ENCODE measurements around the gene CDK1.
A peak's percentile ranks its signal among the peaks of the same experiment; 100 is the strongest.

CDK1 gene

DNA sequence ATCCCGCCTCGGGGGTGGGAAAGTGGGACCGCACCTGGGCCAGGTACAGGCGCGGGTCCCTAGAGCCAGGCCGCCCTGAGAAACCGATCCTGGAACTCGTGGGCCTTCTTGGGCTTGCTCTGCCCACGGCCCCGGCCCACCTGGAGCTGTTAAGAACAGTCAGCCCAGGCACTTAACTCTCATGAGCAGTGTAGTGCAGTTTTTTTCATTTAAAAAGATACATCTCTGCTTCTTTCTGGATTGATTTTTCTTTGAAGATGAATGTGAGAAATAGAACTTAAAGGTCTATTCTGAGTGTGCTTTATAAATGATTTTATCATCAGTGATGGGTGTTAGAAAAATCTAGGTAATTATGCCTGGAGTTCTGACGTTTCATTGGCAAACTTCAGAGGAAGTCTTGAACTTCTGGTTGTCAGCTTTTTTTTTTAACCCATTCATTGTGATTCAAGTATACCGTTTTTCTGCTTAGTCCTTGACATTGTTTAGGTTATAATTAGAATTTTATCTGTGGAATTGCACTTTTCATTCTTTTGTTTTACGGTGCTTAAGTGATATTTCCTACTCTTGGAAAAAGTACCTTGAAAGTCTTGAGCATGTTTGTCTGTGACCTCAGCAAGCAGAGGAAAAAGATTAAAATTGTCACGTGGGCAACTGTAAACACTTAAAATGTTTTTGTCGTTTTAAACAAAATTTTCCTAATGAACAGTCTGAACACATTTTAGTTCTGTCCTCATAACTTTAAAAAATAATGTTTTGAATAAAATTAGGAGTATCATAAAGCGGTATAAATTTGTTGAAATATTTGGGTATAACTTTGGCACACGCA lies 906 bp downstream of the CDK1 start:
- DNase-seq, result no peak

DNA sequence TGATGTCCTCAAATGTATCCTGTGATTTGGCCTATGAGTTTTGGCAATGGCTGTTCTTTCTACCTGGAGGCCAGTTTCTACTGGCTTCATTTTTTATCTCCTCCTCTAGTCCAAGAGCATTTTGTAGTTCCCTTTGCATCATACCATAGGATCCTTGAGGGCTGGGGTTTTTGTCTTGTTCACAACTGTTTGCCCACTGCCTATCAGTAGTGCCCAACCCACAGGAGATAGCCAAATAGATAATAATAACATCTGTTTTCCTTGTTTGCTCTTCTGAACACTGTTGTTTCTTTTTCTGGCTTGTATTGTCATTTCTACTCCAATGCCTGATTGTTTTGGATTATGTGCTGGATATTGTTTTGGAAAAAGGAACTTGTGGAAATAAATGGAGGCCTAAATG lies 3.4 kb downstream of the CDK1 start:
- DNase-seq, result no peak

DNA sequence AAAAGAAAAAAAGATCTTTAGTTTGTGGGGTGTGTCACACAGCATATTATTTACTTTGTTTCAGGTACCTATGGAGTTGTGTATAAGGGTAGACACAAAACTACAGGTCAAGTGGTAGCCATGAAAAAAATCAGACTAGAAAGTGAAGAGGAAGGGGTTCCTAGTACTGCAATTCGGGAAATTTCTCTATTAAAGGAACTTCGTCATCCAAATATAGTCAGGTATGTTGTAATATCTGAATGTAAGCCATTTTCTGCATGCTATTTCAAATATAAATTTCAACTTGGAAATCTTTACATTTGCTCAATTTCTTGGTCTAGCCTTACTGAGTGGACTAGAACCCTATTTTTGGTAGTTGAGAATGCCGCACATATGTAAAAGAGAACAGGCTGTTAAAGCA lies 6.4 kb downstream of the CDK1 start:
- no peak for DNase-seq

DNA sequence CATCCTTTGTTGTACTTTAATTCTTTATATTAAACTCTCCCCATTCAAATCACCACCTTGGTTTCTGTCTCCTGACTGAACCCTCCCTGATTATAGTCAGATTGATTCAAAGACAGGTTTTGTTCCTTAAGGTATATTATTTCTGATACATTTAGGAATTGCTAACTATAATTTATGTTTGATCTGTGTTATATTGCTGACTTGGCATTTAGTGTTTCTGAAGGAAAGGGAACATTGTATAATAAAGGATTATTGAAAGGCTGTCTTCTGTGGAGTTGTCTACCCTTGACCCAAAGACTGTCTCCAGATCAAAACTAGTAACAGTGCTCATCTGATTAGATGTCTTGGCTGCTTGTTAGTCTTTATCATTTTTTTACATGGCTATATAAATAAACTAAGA lies 10.3 kb downstream of the CDK1 start:
- no peak for DNase-seq

DNA sequence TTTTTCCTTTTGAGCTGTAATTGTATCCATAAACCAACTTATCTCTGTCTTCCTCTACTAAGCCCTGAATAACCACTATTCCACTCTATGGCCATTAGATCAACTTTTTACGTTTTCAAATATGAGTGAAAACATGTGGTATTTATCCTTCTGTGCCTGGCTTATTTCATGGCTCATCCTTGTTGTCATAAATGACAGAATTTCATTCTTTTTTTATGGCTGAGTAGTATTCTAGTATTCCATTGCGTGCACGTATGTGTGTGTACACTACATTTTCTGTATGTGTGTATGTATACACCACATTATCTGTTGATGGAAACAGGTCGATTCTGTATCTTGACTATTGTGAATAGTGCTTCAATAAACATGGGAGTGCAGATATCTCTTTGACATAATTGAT lies 11.1 kb downstream of the CDK1 start:
- DNase-seq, result no peak

DNA sequence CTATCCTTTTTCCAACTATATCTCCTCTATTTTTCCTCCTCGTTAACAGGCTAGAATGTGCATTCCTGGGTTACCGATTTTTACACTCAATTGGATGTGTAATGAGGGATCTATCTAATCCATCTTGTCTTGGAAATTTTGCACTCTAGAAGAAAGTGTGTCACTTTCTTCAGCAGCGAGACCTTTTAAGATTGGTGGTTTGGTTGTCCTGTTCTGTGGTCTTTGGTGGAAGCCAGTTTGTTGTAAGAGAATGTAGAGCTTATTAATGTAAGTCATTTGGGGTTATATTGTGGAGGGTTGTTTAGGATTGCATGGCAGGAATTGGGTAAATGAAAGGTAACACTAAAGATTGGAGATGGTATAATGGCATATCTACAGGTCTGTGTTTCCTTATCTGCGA lies 16.7 kb downstream of the CDK1 start:
- no peak for DNase-seq

DNA sequence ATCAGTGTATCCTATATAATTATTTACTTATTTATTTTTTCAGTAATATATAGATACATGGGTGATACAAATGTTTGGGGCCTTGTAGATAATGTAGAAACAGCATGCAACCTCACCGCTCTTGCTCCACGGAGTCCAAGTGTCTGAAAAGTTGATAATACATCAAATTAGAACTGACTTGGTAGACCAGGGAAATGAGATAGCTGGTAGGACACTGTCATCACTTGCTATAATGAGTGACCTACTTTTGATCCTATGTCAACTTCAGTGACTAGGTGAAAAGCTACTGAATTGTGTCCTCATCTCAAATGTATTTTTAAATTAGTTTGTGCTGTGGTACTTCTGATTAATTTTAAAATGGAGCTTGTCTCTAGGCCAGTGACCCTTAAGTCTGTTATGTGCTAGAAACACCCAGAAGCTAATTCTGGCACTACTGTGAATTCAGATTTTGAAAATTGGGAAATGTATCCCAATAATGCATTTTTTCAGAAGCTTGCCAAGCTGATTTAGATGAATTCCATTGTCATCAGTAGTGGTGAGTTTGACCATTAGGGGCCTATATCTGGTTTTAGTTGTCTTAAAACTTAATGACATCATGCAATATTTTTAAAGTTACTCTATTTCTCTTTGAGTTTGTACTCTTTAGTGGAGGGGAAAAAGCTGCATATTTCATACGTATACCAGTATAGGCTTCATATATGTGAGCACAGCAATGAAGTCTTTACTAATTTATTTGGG lies 17.4 kb downstream of the CDK1 start:
- no peak for DNase-seq

DNA sequence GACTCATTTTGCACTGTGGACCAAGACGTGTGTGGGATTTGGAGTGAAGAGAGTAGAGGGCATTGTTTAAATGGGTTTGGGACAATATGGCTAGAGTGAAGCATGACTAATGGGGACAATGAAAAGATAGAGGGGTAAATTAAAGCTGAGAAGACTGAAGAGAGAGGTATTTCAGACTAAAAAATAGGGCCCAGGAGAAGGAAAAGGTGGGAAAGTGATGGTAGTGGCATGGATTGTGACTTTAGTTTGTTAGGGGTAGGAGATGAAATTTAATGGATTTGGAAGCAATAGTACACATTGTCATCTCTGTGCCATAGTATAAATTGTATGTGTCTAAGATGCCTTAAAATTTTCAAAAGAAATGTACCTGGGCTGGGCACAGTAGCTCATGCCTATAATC lies 18.2 kb downstream of the CDK1 start:
- DNase-seq, result no peak

DNA sequence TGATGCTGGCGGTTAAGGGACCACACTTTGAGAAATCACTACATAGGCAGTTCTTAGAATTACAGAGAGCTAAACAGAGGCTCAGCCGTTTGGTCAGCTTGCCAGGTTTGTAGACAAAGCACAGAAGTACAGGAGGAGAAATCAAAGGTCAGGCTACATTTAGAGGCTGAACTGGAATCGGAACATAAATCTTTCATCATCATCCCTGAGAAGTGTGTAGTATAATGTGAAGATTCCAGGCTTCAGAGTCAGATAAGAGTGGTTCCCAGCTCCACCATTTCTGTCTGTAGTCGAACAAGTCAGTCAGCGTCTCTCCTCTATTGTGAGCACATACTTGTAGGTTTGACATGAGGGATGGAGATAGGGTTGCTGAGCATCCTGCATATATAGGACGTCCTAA lies 18.9 kb downstream of the CDK1 start:
- no peak for DNase-seq

DNA sequence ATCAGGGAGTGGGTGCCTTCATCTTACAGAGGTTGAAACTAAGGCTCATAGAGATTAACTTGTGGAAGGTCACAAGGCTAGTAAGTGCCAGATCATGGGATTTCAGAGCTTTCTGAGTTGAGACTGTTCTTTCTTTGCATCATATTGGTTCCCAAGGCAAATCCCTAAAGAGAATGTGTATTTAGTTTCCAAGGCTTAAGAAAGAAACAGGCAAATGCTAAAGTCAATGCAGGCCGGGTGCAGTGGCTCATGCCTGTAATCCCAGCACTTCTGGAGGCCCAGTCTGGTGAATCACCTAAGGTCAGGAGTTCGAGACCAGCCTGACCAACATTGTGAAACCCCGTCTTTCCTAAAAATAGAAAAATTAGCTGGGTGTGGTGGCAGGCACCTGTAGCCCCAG lies 19.8 kb downstream of the CDK1 start:
- DNase-seq, result no peak

DNA sequence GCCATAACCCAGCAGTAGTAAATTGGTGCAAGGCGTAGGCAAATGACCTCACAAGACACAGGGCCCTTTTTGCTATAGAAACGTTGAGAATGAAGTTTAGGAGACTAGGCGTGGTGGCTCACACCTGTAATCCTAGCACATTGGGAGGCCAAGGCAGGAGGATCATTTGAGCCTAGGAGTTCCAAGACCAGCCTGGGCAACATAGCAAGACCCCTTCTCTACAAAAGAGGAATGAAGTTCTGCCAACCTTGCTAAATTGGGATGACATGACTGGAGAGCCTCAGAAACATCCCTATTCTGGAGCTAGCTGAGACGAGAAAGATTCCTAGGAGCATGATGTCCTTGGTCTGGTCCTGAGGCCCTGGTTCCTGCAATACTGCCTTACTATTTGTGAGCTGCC lies 20.6 kb downstream of the CDK1 start:
- DNase-seq, result no peak

DNA sequence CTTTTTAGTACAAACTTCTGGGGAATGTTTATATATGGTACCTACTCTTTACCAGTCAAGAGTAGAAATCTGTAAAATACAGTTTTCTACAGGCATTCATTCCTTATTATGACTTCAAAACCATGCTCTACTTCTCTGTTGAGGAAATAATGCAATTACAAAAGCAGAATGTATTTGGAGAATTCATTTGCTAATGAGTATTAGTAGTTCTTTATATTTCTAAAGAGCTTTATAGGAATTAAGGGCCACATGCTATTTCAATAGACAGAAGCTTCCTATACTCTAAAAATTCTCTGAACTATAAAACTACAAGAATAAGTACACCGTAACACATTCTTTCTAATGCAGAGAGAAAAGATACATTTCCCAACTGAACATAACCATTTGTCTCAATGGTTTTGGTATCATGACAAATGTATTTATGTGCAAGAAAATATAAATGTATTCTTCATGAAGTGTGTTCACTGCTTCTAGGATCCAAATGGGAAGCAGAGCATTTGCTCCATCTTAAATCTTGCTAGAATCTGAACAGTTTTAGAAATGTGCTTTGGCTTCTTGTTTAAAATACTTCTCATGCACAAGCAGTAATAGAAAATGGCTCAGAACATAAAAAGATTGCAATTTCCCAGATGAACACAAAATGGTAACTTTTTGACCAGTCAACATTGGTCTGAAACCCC lies 21.8 kb downstream of the CDK1 start:
- DNase-seq, result no peak

DNA sequence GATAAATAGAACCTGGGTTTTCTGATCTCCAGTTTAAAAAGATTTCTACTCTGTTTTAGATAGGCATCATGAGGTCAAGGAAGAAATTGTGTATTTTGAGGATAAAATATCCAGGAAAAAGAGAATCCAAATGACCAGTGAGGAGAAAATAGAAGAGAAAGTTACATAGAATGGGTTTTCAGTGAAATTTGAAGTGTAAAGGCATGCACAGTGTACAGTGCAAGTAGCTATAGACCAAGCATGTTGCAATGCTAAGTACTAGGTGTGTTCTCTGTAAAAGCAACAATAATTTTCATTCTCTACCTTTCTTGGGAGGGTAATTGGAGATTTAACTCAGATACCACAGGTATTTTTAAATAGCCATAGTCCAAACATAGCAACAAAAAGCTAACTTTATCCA lies 22.6 kb downstream of the CDK1 start:
- DNase-seq, result no peak

DNA sequence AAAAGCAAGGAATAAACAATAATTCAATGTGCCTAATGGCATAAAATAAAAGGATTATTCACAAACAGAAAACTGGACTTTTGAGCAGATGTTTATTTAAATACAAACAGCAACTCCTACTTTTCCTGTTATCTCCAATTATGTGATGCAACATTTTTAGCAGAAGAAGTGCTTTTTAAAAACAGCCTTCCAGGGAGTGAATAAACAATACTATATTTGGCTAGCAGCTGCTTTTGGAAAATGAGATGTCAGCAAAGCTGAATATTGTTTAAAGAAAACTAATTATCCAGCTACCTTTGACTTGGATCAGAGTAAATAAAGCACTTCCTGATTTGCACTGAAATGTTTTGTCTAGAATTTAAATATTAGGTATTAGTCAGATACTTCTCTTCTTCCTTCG lies 23.2 kb downstream of the CDK1 start:
- peak; percentile 61 for DNase-seq

DNA sequence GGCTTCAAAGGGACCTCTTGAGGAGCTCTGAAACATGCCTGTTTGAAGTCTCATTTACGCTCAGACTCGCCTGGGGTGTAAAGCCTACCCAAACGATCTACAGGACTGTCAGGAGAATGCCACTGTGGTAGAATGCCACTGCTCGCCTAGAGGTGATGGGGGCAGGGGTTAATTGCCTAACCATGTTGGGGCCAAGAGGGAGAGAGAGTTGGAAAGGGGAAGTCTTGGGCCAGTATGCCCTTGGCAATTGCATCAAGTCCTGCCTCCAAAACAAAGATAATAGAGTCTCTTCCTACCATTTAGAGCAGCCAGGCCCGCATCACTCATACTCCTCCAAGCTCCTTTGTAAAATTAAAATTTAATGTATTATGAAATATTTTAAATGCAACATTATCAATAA lies 25.2 kb downstream of the CDK1 start:
- no peak for DNase-seq

DNA sequence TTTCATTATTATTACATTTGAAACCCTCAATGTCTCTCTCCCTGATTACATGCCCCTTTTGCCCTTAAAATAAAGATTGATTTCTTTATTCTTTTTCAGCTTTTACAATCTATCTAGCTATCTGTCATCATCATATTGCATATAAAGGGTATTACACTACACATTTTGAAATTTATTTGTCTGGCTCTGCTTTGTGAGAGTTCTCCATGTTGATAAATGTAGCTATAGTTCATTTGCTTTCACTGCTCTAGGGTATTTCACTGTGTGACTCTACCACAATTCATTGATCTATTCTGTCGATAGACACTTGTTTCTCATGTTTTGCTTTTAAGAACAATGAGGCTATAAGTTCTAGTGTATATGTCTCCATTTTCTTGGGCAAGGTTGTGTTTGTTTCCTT lies 25.6 kb downstream of the CDK1 start:
- no peak for DNase-seq

DNA sequence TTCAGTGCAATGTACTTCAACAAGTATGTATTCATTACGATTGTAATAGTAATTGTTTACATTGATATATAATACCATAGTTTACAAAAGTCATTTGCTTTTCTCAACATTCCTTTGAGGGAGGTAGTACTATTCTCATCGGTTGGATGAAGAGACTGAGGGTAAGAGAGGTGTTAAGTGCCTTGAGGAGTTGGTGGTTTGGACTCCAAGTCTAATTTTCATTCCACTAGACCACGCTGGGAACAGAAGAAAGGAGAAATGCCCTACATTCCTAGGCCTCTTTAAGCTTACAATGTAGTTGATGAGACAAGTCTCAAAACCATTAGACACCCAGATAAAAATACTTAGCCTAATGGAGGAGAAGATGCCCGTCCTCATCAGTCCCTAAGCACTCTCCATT lies 28.6 kb downstream of the CDK1 start:
- DNase-seq, result no peak

DNA sequence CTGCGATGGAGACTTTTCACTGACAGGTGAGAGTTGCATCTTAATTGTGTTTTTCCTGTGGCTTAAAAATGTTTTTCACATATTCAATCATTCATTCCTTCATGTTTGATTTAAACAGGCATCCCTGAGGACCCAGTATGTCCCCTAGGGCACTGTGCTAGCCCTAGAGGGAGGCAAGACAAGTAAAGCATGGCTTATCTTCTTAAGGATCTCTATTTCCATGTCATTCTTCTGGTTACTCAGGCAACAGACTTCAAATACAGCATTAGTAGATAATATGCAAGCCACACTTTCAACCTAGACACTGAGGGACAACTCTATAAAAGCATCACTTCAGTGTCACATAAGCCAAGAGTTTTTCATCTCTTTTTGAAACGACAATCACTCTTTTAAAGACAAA lies 29.2 kb downstream of the CDK1 start:
- no peak for DNase-seq

DNA sequence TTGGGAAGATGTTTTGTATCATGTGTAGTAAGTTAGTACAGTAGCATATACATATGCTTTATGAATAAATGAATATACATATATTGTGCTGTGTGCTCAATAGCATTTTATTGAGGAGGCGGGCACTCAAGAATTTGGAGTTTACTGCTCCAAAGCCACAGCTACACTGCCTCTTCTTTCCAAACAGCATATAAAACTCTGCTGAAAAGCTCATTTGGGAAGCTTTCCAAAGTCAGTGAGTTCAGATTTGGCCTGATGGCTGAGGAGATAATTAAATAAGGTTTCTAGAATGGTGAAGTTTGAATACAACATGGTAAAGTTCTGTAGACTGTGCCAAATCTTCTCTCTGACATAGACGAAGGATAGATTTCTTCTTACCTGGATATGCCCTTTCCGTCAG lies 29.8 kb downstream of the CDK1 start:
- no peak for DNase-seq

DNA sequence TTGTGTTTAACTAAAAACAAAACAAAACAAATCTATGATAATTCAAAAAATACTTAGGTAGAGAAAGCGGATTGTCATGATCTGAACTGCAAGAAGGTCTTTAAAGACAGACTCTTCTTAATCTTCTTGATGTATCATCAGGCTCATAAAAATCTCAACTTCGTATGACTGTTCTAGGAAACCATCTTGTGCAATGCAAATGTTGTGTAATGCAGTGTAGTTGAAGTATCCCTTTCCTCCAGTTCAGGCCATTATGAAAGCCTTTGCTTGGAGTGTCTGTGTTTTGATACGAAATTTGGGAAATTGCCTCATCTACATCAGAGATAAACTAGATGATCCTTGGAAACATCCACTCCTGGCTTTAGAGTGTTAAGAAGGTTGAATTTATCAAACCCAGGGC lies 30.9 kb downstream of the CDK1 start:
- DNase-seq, result no peak

DNA sequence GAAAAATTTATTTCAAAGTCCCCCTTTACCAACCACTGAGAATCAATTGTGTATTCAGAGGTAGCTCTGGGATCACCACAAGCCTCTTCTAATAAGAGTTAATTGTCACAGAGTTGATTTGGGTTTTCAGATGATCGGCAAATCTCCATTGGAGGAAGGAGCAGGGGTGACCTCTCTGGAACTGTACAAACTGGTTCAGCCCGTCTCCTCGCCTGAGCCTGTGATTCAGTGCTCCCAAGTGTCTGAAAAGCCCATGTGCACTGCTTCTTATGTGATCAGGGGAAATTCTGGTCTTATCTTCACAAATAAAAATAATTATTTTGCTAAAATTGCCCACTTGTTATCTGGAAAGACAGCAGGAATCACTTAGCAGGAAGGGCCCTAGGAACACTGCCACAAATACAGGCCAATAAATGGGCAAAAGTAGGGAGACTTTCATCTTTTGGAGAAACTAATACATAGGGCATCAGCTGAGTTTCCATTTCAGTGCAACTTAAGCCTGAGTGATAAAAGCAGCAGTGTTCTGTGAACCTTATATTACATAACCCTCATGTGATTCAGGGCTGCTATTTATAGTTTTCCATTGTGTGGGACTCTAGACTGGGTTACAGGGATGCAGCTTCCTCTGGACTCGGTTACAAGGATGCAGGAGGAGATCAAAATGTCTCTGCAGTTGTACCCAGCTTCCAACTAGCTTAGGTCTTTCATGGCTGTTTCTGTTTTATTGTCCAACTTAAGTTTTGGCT lies 32.3 kb downstream of the CDK1 start:
- no peak for DNase-seq

DNA sequence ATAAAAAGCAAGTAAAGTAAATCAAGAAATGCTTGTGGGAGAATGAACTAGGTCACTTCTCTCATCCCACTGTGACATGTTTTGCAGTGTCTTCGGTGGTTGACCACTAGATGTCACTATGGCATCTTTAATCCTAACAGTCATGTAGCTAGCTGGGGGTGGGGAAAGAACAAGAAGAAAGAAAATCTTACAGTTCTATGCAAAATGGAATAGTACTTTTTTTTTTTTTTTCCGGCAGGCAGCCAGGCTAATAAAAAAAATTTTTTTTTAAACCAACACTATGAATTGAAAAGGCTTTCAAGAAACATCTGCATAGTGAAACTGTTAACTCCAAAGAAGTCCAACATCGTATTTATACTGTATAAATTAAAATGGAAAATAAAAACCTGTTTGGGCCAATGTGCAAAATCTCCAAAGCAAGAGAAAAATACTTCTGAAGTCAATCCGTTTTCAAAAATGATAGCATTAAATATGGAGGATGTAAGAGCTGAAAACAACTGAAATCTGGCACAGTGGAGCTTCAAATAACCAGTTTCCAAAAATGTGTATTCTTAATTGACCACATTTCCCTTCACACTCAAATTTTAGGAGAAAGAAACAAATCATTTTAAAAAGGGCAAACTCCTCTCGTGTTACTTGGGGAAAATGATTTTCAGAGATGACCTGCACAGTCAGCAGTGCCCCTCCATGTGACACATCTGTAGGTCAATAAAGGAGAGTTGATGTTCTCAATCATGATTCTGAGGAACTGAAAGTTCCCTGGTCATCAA lies 38.5 kb downstream of the CDK1 start:
- DNase-seq, result peak; percentile 48

DNA sequence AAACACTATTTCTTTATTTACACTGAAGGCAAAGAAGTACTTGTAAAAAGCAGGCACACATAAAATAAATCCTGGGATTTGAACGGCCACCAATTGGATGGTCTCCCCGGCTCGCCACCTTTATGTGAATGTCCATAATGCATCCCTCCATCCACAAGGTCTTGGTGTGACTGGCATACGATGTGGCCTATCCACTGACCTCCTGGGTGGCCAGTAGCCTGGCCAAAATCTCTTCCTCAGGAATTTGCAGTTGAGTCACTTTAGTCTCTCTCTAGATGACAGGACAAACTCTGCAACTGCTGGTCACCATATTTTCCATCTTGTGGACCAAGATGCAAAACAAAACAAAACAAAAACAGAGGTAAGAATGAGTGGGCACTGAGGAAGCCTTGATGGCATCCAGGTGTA lies 39.1 kb downstream of the CDK1 start:
- DNase-seq, result no peak

Data from NCI-H526 treated with DMSO at 0.1 percent for 48 hours (cell line).